Astrocyte (in vitro differentiated cells and primary cell): ENCODE results near the gene AFAP1L2. TPM values are rescaled to one million over a fixed set of nuclear protein-coding genes. Genes with fewer than 3 reads are reported as not detected.

Experiments
- DNase-seq: peaks from one replicate; pipeline ENCODE4 v3.0.0-alpha.2; 2010; ENCODE audit warnings: low read depth
- FAIRE-seq: peaks from 2 replicates; lab custom pipeline; 2011; peaks lifted over from hg19 to GRCh38; lab: Jason Lieb, UNC
- H2AFZ ChIP-seq: 2 replicates; pipeline ENCODE4 v1.6.0; 2012; ENCODE audit warnings: low read depth, low read length, inconsistent platforms
- H3K27ac ChIP-seq: 2 replicates; pipeline ENCODE4 v1.5.1; 2011; ENCODE audit warnings: low read depth, low read length, inconsistent platforms
- H3K27me3 ChIP-seq: 2 replicates; pipeline ENCODE4 v1.6.0; 2011; ENCODE audit warnings: low read length, inconsistent platforms; ENCODE audit not compliant: insufficient read depth
- H3K36me3 ChIP-seq: 2 replicates; pipeline ENCODE4 v1.5.1; 2011; ENCODE audit warnings: low read length, inconsistent platforms; ENCODE audit not compliant: insufficient read depth
- H3K4me1 ChIP-seq: 2 replicates; pipeline ENCODE4 v1.5.1; 2011; ENCODE audit warnings: low read length, inconsistent platforms; ENCODE audit not compliant: insufficient read depth
- H3K4me2 ChIP-seq: 2 replicates; pipeline ENCODE4 v1.6.0; 2012; ENCODE audit warnings: low read length, inconsistent platforms
- H3K4me3 ChIP-seq: 2 replicates; pipeline ENCODE4 v1.5.1; 2011; ENCODE audit warnings: low read depth, mild to moderate bottlenecking, low read length, inconsistent platforms; ENCODE audit not compliant: insufficient read depth
- H3K79me2 ChIP-seq: 2 replicates; pipeline ENCODE4 v1.6.0; 2012; ENCODE audit warnings: mild to moderate bottlenecking, low read length, inconsistent platforms; ENCODE audit not compliant: insufficient read depth
- H3K9ac ChIP-seq: 2 replicates; pipeline ENCODE4 v1.6.0; 2012; ENCODE audit warnings: mild to moderate bottlenecking, low read length, inconsistent platforms
- H3K9me3 ChIP-seq: 2 replicates; pipeline ENCODE4 v1.5.1; 2012; ENCODE audit warnings: low read depth, mild to moderate bottlenecking, low read length, inconsistent platforms; ENCODE audit not compliant: insufficient read depth
- H4K20me1 ChIP-seq: 2 replicates; pipeline ENCODE4 v1.6.0; 2012; ENCODE audit warnings: low read length, inconsistent platforms; ENCODE audit not compliant: insufficient read depth
- H3K27ac Mint-ChIP-seq: one replicate; pipeline ENCODE4 v1.8.0; 2021; ENCODE audit warnings: mild to moderate bottlenecking, mixed read lengths; ENCODE audit not compliant: unreplicated experiment
- H3K27me3 Mint-ChIP-seq: one replicate; pipeline ENCODE4 v1.8.0; 2021; ENCODE audit warnings: low read depth, mixed read lengths; ENCODE audit not compliant: unreplicated experiment
- H3K36me3 Mint-ChIP-seq: one replicate; pipeline ENCODE4 v1.8.0; 2021; ENCODE audit warnings: low read depth, mixed read lengths; ENCODE audit not compliant: unreplicated experiment
- H3K4me1 Mint-ChIP-seq: one replicate; pipeline ENCODE4 v1.8.0; 2021; ENCODE audit warnings: low read depth, mixed read lengths; ENCODE audit not compliant: unreplicated experiment
- H3K4me3 Mint-ChIP-seq: one replicate; pipeline ENCODE4 v1.8.0; 2021; ENCODE audit warnings: mild to moderate bottlenecking, moderate library complexity, mixed read lengths; ENCODE audit not compliant: unreplicated experiment
- H3K9me3 Mint-ChIP-seq: one replicate; pipeline ENCODE4 v1.8.0; 2021; ENCODE audit warnings: mild to moderate bottlenecking, mixed read lengths; ENCODE audit not compliant: unreplicated experiment
- CTCF ChIP-seq: IDR thresholded peaks from 2 replicates; pipeline ENCODE4 v1.5.1; 2011; ENCODE audit warnings: low read depth, mild to moderate bottlenecking, inconsistent platforms, low read length, moderate library complexity; ENCODE audit not compliant: insufficient read depth
- EZH2 ChIP-seq: IDR thresholded peaks from 2 replicates; pipeline ENCODE4 v1.6.1; 2012; ENCODE audit warnings: mild to moderate bottlenecking, low read length, inconsistent platforms; ENCODE audit not compliant: insufficient read depth
- total RNA-seq: library from RNA; stranded (reverse); gene quantifications from 2 replicates; pipeline ENCODE4 v1.2.1, GENCODE V29; 2021

The AFAP1L2 gene
- total RNA-seq, 1 donor from 2014 or later: 26.6 TPM

- H3K4me2 ChIP-seq: no peak overlapping the region
- no peak for FAIRE-seq
Observed at GRCh38 chr10:114260366-114260765, 143.9 kb downstream of the AFAP1L2 start.

GRCh38 chr10:114259824-114260223 lies 144.5 kb downstream of the AFAP1L2 start:
- Histone ChIP-seq H3K36me3 (no peaks in the 10 kb centered on the region), H3K4me3 (no peak overlapping the region), H3K79me2 (no peaks in the 10 kb centered on the region), H3K4me2 (no peak overlapping the region), H4K20me1 (no peaks in the 10 kb centered on the region), H3K27me3 (no peaks in the 10 kb centered on the region), H2AFZ (no peak overlapping the region), H3K9me3 (no peaks in the 10 kb centered on the region), H3K27ac (no peak overlapping the region), H3K4me1 (peaks cover 19% of the 10 kb centered on the region), H3K9ac (no peak overlapping the region)
- no peak overlapping the region for H3K4me3 Mint-ChIP-seq
- peaks cover 2% of the 10 kb centered on the region for H3K9me3 Mint-ChIP-seq
- H3K36me3 Mint-ChIP-seq: no peaks in the 10 kb centered on the region
- H3K27ac Mint-ChIP-seq: no peak overlapping the region
- H3K27me3 Mint-ChIP-seq: peaks cover 2% of the 10 kb centered on the region
- DNase-seq (peak; percentile 67), FAIRE-seq (no peak)
- TF ChIP-seq EZH2 (no peak), CTCF (no peak)
- peaks cover 21% of the 10 kb centered on the region for H3K4me1 Mint-ChIP-seq

More at GRCh38 chr10:114260366-114260765, 143.9 kb downstream of the AFAP1L2 start:
- Mint-ChIP-seq H3K4me3 (no peak overlapping the region), H3K27me3 (no peaks in the 10 kb centered on the region), H3K9me3 (peaks cover 2% of the 10 kb centered on the region), H3K4me1 (peaks cover 23% of the 10 kb centered on the region), H3K27ac (no peak overlapping the region), H3K36me3 (no peaks in the 10 kb centered on the region)
- Histone ChIP-seq H4K20me1 (no peaks in the 10 kb centered on the region), H3K4me1 (peaks cover 19% of the 10 kb centered on the region), H3K9me3 (no peaks in the 10 kb centered on the region), H2AFZ (no peak overlapping the region), H3K27me3 (no peaks in the 10 kb centered on the region), H3K27ac (no peak overlapping the region), H3K79me2 (no peaks in the 10 kb centered on the region), H3K4me3 (no peak overlapping the region), H3K36me3 (no peaks in the 10 kb centered on the region), H3K9ac (no peak overlapping the region)
- peak; percentile 20 for DNase-seq
- TF ChIP-seq CTCF (no peak), EZH2 (no peak)

GRCh38 chr10:114258274-114258840 lies 145.9 kb downstream of the AFAP1L2 start:
- Histone ChIP-seq H3K79me2 (no peaks in the 10 kb centered on the region), H3K9ac (no peak overlapping the region), H3K36me3 (no peaks in the 10 kb centered on the region), H3K27ac (no peak overlapping the region), H3K4me3 (no peak overlapping the region), H3K27me3 (no peaks in the 10 kb centered on the region), H3K4me1 (peaks cover 19% of the 10 kb centered on the region), H2AFZ (no peak overlapping the region), H4K20me1 (no peaks in the 10 kb centered on the region), H3K4me2 (no peak overlapping the region), H3K9me3 (no peaks in the 10 kb centered on the region)
- Mint-ChIP-seq H3K4me1 (peaks cover 21% of the 10 kb centered on the region), H3K4me3 (no peak overlapping the region), H3K9me3 (peaks cover 2% of the 10 kb centered on the region), H3K36me3 (no peaks in the 10 kb centered on the region), H3K27me3 (peaks cover 2% of the 10 kb centered on the region), H3K27ac (no peak overlapping the region)
- no peak for TF ChIP-seq CTCF
- TF ChIP-seq EZH2: no peak
- DNase-seq: no peak
- FAIRE-seq: no peak
